ENCODE data around the gene TUT1. TPM values are rescaled to one million over a fixed set of nuclear protein-coding genes. Genes with fewer than 3 reads are reported as not detected.

Gene TUT1
- total RNA-seq, 1 experiment from 2014 or later: 19.9 TPM

DNA sequence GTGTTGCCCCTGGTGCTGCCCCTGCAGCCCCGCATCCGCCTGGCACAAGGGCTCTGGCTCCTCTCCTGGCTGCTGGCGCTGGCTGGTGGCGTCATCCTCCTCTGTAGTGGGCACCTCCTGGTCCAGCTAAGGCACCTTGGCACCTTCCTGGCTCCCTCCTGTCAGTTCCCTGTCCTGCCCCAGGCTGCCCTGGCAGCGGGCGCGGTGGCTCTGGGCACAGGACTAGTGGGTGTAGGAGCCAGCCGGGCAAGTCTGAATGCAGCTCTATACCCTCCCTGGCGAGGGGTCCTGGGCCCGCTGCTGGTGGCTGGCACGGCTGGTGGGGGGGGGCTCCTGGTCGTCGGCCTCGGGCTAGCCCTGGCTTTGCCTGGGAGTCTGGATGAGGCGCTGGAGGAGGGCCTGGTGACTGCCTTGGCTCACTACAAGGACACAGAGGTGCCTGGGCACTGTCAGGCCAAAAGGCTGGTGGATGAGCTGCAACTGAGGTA lies 22.0 kb upstream of the TUT1 start:
- Histone ChIP-seq H3K4me3 (ENCODE audit: low read depth in 2 of 2, low read length in 2 of 2) (no peak overlapping the region; a peak in 1 of 4 replicates), H3K27ac (ENCODE audit: low read length) (peak overlapping the region; percentile 63), H3K27me3 (ENCODE audit: control insufficient read depth, insufficient read depth, low read length) (no peaks in the 10 kb centered on the region), H3K4me1 (ENCODE audit: control insufficient read depth, insufficient read depth, low read length) (peaks cover 21% of the 10 kb centered on the region), H3K9me3 (ENCODE audit: control insufficient read depth, insufficient read depth, low read depth, low read length) (no peaks in the 10 kb centered on the region), H3K36me3 (ENCODE audit: control insufficient read depth, insufficient read depth, low read length) (no peaks in the 10 kb centered on the region; the same call in 1 of the 2 replicates)
- no peak for DNase-seq (ENCODE audit: low read depth, low spot score)
- POLR2A ChIA-PET: no interaction called here
- intact Hi-C loops (cut with micrococcal nuclease; ENCODE audit: unreplicated experiment): no loop called here
- ATAC-seq: peak; percentile 14; the same call in 1 of the 2 replicates
- TF ChIP-seq SIN3A (IDR thresholded peaks at IDR 0.05; ENCODE audit: borderline replicate concordance, insufficient read depth, low read depth, low read length): no peak
- TF ChIP-seq, protein P1, sequence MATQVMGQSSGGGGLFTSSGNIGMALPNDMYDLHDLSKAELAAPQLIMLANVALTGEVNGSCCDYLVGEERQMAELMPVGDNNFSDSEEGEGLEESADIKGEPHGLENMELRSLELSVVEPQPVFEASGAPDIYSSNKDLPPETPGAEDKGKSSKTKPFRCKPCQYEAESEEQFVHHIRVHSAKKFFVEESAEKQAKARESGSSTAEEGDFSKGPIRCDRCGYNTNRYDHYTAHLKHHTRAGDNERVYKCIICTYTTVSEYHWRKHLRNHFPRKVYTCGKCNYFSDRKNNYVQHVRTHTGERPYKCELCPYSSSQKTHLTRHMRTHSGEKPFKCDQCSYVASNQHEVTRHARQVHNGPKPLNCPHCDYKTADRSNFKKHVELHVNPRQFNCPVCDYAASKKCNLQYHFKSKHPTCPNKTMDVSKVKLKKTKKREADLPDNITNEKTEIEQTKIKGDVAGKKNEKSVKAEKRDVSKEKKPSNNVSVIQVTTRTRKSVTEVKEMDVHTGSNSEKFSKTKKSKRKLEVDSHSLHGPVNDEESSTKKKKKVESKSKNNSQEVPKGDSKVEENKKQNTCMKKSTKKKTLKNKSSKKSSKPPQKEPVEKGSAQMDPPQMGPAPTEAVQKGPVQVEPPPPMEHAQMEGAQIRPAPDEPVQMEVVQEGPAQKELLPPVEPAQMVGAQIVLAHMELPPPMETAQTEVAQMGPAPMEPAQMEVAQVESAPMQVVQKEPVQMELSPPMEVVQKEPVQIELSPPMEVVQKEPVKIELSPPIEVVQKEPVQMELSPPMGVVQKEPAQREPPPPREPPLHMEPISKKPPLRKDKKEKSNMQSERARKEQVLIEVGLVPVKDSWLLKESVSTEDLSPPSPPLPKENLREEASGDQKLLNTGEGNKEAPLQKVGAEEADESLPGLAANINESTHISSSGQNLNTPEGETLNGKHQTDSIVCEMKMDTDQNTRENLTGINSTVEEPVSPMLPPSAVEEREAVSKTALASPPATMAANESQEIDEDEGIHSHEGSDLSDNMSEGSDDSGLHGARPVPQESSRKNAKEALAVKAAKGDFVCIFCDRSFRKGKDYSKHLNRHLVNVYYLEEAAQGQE (IDR thresholded peaks at IDR 0.05; ENCODE audit: insufficient read depth in 1 of 2, low read depth in 2 of 2, low read length in 1 of 2): no peak
- TF ChIP-seq, protein P2, sequence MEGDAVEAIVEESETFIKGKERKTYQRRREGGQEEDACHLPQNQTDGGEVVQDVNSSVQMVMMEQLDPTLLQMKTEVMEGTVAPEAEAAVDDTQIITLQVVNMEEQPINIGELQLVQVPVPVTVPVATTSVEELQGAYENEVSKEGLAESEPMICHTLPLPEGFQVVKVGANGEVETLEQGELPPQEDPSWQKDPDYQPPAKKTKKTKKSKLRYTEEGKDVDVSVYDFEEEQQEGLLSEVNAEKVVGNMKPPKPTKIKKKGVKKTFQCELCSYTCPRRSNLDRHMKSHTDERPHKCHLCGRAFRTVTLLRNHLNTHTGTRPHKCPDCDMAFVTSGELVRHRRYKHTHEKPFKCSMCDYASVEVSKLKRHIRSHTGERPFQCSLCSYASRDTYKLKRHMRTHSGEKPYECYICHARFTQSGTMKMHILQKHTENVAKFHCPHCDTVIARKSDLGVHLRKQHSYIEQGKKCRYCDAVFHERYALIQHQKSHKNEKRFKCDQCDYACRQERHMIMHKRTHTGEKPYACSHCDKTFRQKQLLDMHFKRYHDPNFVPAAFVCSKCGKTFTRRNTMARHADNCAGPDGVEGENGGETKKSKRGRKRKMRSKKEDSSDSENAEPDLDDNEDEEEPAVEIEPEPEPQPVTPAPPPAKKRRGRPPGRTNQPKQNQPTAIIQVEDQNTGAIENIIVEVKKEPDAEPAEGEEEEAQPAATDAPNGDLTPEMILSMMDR (IDR thresholded peaks at IDR 0.05): no peak
- TF ChIP-seq POLR2AphosphoS5 (IDR thresholded peaks at IDR 0.05; ENCODE audit: low read depth, low read length): no peak
- no peak for TF ChIP-seq TCF7L2 (IDR thresholded peaks at IDR 0.05; ENCODE audit: low read depth, low read length)
- BruUV-seq (replicated peaks): no TSS peak
- CTCF ChIA-PET: interaction anchor here (0.7 kb wide), 1 partner anchor 189 kb away, joined by 3 read pairs; no protein-coding TSS in a partner anchor
- in situ Hi-C loops (cut with HindIII; ENCODE audit: low pct_unique_long_range_greater_than_20kb, low sequenced_read_pairs): no loop called here

DNA sequence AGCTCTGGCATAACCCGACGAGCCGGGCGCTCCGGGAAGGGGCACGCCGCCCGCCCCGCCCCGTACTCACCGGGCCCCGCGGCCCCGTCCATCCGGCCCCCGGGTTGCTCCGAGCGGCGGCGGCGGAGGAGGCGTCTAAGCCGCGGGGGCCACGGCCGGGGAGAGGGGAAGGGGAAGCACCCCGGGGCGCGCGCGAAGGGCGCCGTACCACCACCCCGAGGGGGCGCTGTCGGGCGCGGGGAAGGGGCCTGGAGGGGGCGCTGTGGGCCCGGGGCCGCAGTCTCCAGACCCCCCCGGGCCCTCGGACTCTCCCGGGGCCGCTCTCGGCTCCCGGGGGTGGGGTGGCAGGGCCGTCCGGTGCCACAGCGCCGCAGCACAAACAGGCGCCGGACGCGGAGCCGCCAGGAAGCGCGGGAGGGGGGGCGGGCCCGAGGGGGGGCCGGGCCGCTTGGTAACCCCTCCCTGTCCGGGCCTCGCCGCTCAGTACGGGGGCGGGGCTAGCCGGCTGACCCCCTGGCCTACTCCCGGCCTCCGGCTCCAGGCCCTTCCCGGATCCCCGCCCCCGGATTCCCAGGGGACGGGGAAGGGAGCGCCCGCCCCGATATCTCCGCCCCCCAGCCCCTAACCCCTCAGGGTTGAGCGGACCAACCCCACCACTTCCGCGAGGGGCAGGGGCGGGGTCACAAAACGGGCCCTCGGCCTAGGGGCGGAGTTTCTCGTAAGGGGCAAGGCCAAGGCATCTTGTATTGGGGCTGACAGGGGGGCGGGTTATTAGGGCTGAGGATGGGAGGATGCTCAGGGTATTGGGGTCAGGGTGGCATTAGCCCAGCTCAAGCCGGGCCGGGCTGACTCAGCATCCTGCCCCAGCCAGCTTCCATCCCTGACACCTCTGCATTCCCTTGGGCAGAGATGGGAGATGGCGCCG lies 21.3 kb upstream of the TUT1 start, which contains the start of the genes EML3 and ROM1:
EML3 (minus strand) TSS at position 410 of the 925 bp plus-strand sequence; CDS start at position 92, 318 bp downstream.
ROM1 (plus strand) TSS at position 892 of the 925 bp plus-strand sequence; CDS start at position 917, 25 bp downstream.
- ATAC-seq (peak; percentile 87), DNase-seq (ENCODE audit: low read depth, low spot score) (no peak)
- BruUV-seq (replicated peaks): no TSS peak
- intact Hi-C loops (cut with micrococcal nuclease; ENCODE audit: unreplicated experiment): no loop called here
- TF ChIP-seq SIN3A (IDR thresholded peaks at IDR 0.05; ENCODE audit: borderline replicate concordance, insufficient read depth, low read depth, low read length): peak; percentile 88; the same call in 1 of the 2 replicates
- peak; percentile 44; the same call in 1 of the 2 replicates for TF ChIP-seq POLR2AphosphoS5 (IDR thresholded peaks at IDR 0.05; ENCODE audit: low read depth, low read length)
- TF ChIP-seq, protein P2 (IDR thresholded peaks at IDR 0.05): peak; percentile 100
- no peak for TF ChIP-seq TCF7L2 (IDR thresholded peaks at IDR 0.05; ENCODE audit: low read depth, low read length)
- TF ChIP-seq, protein P1 (IDR thresholded peaks at IDR 0.05; ENCODE audit: insufficient read depth in 1 of 2, low read depth in 2 of 2, low read length in 1 of 2): no peak
- CTCF ChIA-PET: interaction anchor here (0.7 to 1.2 kb wide), 4 partner anchors 11 to 52 kb away, joined by 5 to 8 read pairs (median 6); partner anchors contain the start of genes C11orf98 and MTA2
- Histone ChIP-seq H3K27ac (ENCODE audit: low read length) (peak within 1 kb of the TSS; percentile 90), H3K27me3 (ENCODE audit: control insufficient read depth, insufficient read depth, low read length) (no peaks in the 10 kb centered on the region), H3K36me3 (ENCODE audit: control insufficient read depth, insufficient read depth, low read length) (no peaks in the 10 kb centered on the region; the same call in 1 of the 2 replicates), H3K4me3 (ENCODE audit: low read depth in 2 of 2, low read length in 2 of 2) (peak within 1 kb of the TSS; percentile 80 to 87), H3K9me3 (ENCODE audit: control insufficient read depth, insufficient read depth, low read depth, low read length) (no peaks in the 10 kb centered on the region), H3K4me1 (ENCODE audit: control insufficient read depth, insufficient read depth, low read length) (peaks cover 21% of the 10 kb centered on the region)
- in situ Hi-C loops (cut with HindIII; ENCODE audit: low pct_unique_long_range_greater_than_20kb, low sequenced_read_pairs): no loop called here
- POLR2A ChIA-PET: interaction anchor here (0.6 to 0.7 kb wide), 2 partner anchors 28 to 260 kb away, joined by 8 read pairs; no protein-coding TSS in a partner anchor

All from Panc1 (cell line).